SU-DHL-6 (cell line): ENCODE measurements around the gene NIPA2.

Experiments
- H2AFZ ChIP-seq: fragments of 200-600 bp; sonication (generic); 2 replicates; pipeline ENCODE4 v1.6.1; 2014; ENCODE audit warnings: low read depth, mild to moderate bottlenecking, moderate library complexity, mixed read lengths, antibody characterized with exemption, low read length; ENCODE audit not compliant: severe bottlenecking
- H3F3A ChIP-seq: fragments of 200-600 bp; shearing (Covaris generic); 2 replicates; pipeline ENCODE4 v1.6.0; 2016; ENCODE audit warnings: antibody characterized with exemption, mild to moderate bottlenecking; ENCODE audit not compliant: insufficient read depth
- H3K27ac ChIP-seq: fragments of 200-600 bp; sonication (generic); 2 replicates; pipeline ENCODE4 v1.5.1; 2016; ENCODE audit warnings: low read depth, mild to moderate bottlenecking, low read length, moderate library complexity, mixed read lengths
- H3K27me3 ChIP-seq: fragments of 200-600 bp; sonication (generic), shearing (Covaris generic); 2 replicates; pipeline ENCODE4 v1.6.0; 2014; ENCODE audit warnings: mild to moderate bottlenecking, low read length
- H3K36me3 ChIP-seq: fragments of 200-600 bp; sonication (generic); 2 replicates; pipeline ENCODE4 v1.6.1; 2014; ENCODE audit warnings: mild to moderate bottlenecking, low read length, mixed read lengths
- H3K4me2 ChIP-seq: fragments of 300-600, 200-600 bp; shearing (Covaris generic), sonication (generic); 2 replicates; pipeline ENCODE4 v1.6.0; 2014; ENCODE audit warnings: low read length, low read depth, mild to moderate bottlenecking; ENCODE audit not compliant: poor library complexity, severe bottlenecking
- H3K4me3 ChIP-seq: fragments of 200-600 bp; sonication (generic); 2 replicates; pipeline ENCODE4 v1.5.1; 2014; ENCODE audit warnings: antibody characterized with exemption, low read length, mild to moderate bottlenecking, mixed read lengths; ENCODE audit not compliant: insufficient read depth, poor library complexity, severe bottlenecking
- H3K79me2 ChIP-seq: fragments of 200-600 bp; sonication (generic); 2 replicates; pipeline ENCODE4 v1.6.1; 2014; ENCODE audit warnings: mild to moderate bottlenecking, low read length, moderate library complexity; ENCODE audit not compliant: insufficient read depth
- H3K9ac ChIP-seq: fragments of 200-600 bp; sonication (generic); 2 replicates; pipeline ENCODE4 v1.7.0; 2014; ENCODE audit warnings: mild to moderate bottlenecking, low read length
- H3K9me2 ChIP-seq: fragments of 200-600 bp; sonication (generic); replicated peaks from 2 replicates; pipeline ENCODE4 v1.6.1; 2014; ENCODE audit warnings: low read length; ENCODE audit not compliant: insufficient read depth
- H3K9me3 ChIP-seq: fragments of 200-600 bp; sonication (generic); 2 replicates; pipeline ENCODE4 v1.6.1; 2014; ENCODE audit warnings: low read length, mixed read lengths; ENCODE audit not compliant: insufficient read depth
- H4K20me1 ChIP-seq: fragments of 200-600 bp; sonication (generic); 2 replicates; pipeline ENCODE4 v1.6.1; 2014; ENCODE audit warnings: low read depth, mild to moderate bottlenecking, antibody characterized with exemption, low read length, moderate library complexity, mixed read lengths
- CTCF ChIP-seq: fragments of 200-600 bp; sonication (generic); IDR thresholded peaks from one replicate; pipeline ENCODE4 v1.5.1; 2017; ENCODE audit warnings: antibody characterized with exemption, mild to moderate bottlenecking, low read length, moderate library complexity; ENCODE audit not compliant: insufficient read depth, poor library complexity, severe bottlenecking
- EZH2phosphoT487 ChIP-seq: fragments of 200-600 bp; sonication (generic), shearing (Covaris generic); conservative IDR thresholded peaks from 2 replicates; pipeline ENCODE4 v1.6.1; 2018; ENCODE audit warnings: mild to moderate bottlenecking, antibody characterized with exemption, low read length, moderate library complexity, mixed read lengths

Gene NIPA2

GRCh38 chr15:22819651-22820050 is 18.8 kb upstream of the NIPA2 start:
- no peaks in the 10 kb centered on the region for H3K9me2 ChIP-seq
- TF ChIP-seq CTCF (no peak), EZH2phosphoT487 (no peak)
- no peak overlapping the region for H2AFZ ChIP-seq
- H4K20me1 ChIP-seq: no peaks in the 10 kb centered on the region; the same call in 1 of the 2 replicates
- peaks cover 3% of the 10 kb centered on the region; the same call in 1 of the 2 replicates for H3K79me2 ChIP-seq
- no peak overlapping the region for H3K27ac ChIP-seq
- H3K27me3 ChIP-seq: no peaks in the 10 kb centered on the region
- no peak overlapping the region for H3K4me2 ChIP-seq
- peaks cover 9% of the 10 kb centered on the region; the same call in 1 of the 2 replicates for H3K36me3 ChIP-seq
- no peaks in the 10 kb centered on the region for H3K9me3 ChIP-seq
- no peaks in the 10 kb centered on the region for H3F3A ChIP-seq
- no peak overlapping the region for H3K4me3 ChIP-seq
- no peak overlapping the region for H3K9ac ChIP-seq

GRCh38 chr15:22823495-22824128 is 14.9 kb upstream of the NIPA2 start:
- no peaks in the 10 kb centered on the region for H3K9me3 ChIP-seq

GRCh38 chr15:22827125-22827524 is 11.3 kb upstream of the NIPA2 start:
- Histone ChIP-seq H3K27ac (no peak overlapping the region), H3K36me3 (no peaks in the 10 kb centered on the region; the same call in 1 of the 2 replicates)
- TF ChIP-seq CTCF (no peak), EZH2phosphoT487 (no peak)

More at GRCh38 chr15:22823495-22824128, 14.9 kb upstream of the NIPA2 start:
- no peak for TF ChIP-seq EZH2phosphoT487
- no peak for TF ChIP-seq CTCF
- Histone ChIP-seq H3K27ac (no peak overlapping the region), H3K36me3 (peaks cover 3% of the 10 kb centered on the region; the same call in 1 of the 2 replicates), H3K4me3 (no peak overlapping the region), H4K20me1 (no peaks in the 10 kb centered on the region; the same call in 1 of the 2 replicates), H3K79me2 (no peaks in the 10 kb centered on the region), H2AFZ (no peak overlapping the region), H3K27me3 (no peaks in the 10 kb centered on the region), H3K9me2 (no peaks in the 10 kb centered on the region), H3F3A (no peaks in the 10 kb centered on the region), H3K4me2 (no peak overlapping the region), H3K9ac (no peak overlapping the region)

More at GRCh38 chr15:22827125-22827524, 11.3 kb upstream of the NIPA2 start:
- Histone ChIP-seq H3K4me3 (no peak overlapping the region), H3K4me2 (no peak overlapping the region), H3K9me3 (no peaks in the 10 kb centered on the region), H3K79me2 (no peaks in the 10 kb centered on the region), H3F3A (no peaks in the 10 kb centered on the region), H2AFZ (no peak overlapping the region), H3K27me3 (no peaks in the 10 kb centered on the region), H3K9ac (no peak overlapping the region), H4K20me1 (no peaks in the 10 kb centered on the region), H3K9me2 (no peaks in the 10 kb centered on the region)
